GM15510 (cell line): ENCODE data around the gene MBNL2.

Experiments used
- POLR2A ChIP-seq: IDR thresholded peaks from 3 replicates; pipeline ENCODE4 v1.6.1; 2011; ENCODE audit warnings: borderline replicate concordance; ENCODE audit not compliant: insufficient read length; ENCODE audit errors: extremely low read depth

The MBNL2 gene

GRCh38 chr13:97237388-97237787 lies 15.3 kb downstream of the MBNL2 start:
- TF ChIP-seq POLR2A = no peak

- TF ChIP-seq POLR2A = no peak
These were observed 16.3 kb downstream of the MBNL2 start for GRCh38 chr13:97238432-97238831.

- TF ChIP-seq POLR2A = no peak
These were observed 16.8 kb downstream of the MBNL2 start for GRCh38 chr13:97238883-97239282.

GRCh38 chr13:97239306-97239705 lies 17.2 kb downstream of the MBNL2 start:
- no peak for TF ChIP-seq POLR2A

- TF ChIP-seq POLR2A = no peak
These were observed 18.0 kb downstream of the MBNL2 start for GRCh38 chr13:97239943-97240787.

- TF ChIP-seq POLR2A = no peak
These were observed 18.9 kb downstream of the MBNL2 start for GRCh38 chr13:97240788-97241734.

- TF ChIP-seq POLR2A = no peak
These were observed 19.6 kb downstream of the MBNL2 start for GRCh38 chr13:97241761-97242160.

GRCh38 chr13:97242755-97243497 lies 20.8 kb downstream of the MBNL2 start:
- no peak for TF ChIP-seq POLR2A

- no peak for TF ChIP-seq POLR2A
These were observed 22.0 kb downstream of the MBNL2 start for GRCh38 chr13:97243915-97244781.

GRCh38 chr13:97245011-97245410 lies 22.9 kb downstream of the MBNL2 start:
- TF ChIP-seq POLR2A = no peak

- no peak for TF ChIP-seq POLR2A
These were observed 24.5 kb downstream of the MBNL2 start for GRCh38 chr13:97246596-97247158.

GRCh38 chr13:97248243-97248642 lies 26.1 kb downstream of the MBNL2 start:
- TF ChIP-seq POLR2A = no peak

GRCh38 chr13:97249093-97249795 lies 27.1 kb downstream of the MBNL2 start:
- no peak for TF ChIP-seq POLR2A
